HL-60 (cell line): ENCODE data around the gene PLEKHA8.

Source experiments
- DNase-seq, 2 experiments: peaks; one replicate each; pipeline ENCODE4 v3.0.0-alpha.2; 2010 to 2020; ENCODE audit warnings: low read depth in 1 of 2, low spot score in 1 of 2
- H3K27ac ChIP-seq: fragments of 250-450 bp; sonication (Bioruptor Pico); replicated peaks from 2 replicates; pipeline ENCODE4 v1.5.1; 2020; ENCODE audit warnings: mild to moderate bottlenecking, moderate library complexity
- H3K27me3 ChIP-seq: fragments of 250-450 bp; sonication (Bioruptor Pico); 2 replicates; pipeline ENCODE4 v1.5.1; 2021; ENCODE audit warnings: mild to moderate bottlenecking, moderate library complexity; ENCODE audit not compliant: insufficient read depth, poor library complexity, severe bottlenecking
- H3K4me3 ChIP-seq: replicated peaks from 2 replicates; pipeline ENCODE4 v1.5.1; 2011; ENCODE audit warnings: mild to moderate bottlenecking, control low read depth, low read length; ENCODE audit not compliant: insufficient read depth
- CTCF ChIP-seq: IDR thresholded peaks from one replicate; pipeline ENCODE4 v1.5.1; 2011; ENCODE audit warnings: low read length, control low read depth, inconsistent platforms; ENCODE audit not compliant: insufficient read depth
- GABPA ChIP-seq: IDR thresholded peaks from 2 replicates; pipeline ENCODE4 v1.6.1; 2012; ENCODE audit warnings: low read depth
- POLR2AphosphoS5 ChIP-seq: IDR thresholded peaks from 2 replicates; pipeline ENCODE4 v1.6.1; 2012; ENCODE audit warnings: low read depth
- REST ChIP-seq: IDR thresholded peaks from 2 replicates; pipeline ENCODE4 v1.6.1; 2012; ENCODE audit warnings: low read depth; ENCODE audit not compliant: insufficient replicate concordance
- SPI1 ChIP-seq: IDR thresholded peaks from 2 replicates; pipeline ENCODE4 v1.6.1; 2012; ENCODE audit warnings: low read depth, mild to moderate bottlenecking, borderline replicate concordance

PLEKHA8 gene

GRCh38 chr7:30005464-30005863 lies 22.7 kb upstream of the PLEKHA8 start:
- no peak for TF ChIP-seq REST
- TF ChIP-seq GABPA = no peak
- no peak for TF ChIP-seq CTCF
- no peak for TF ChIP-seq SPI1
- TF ChIP-seq POLR2AphosphoS5 = no peak
- no peak for DNase-seq
- no peaks in the 10 kb centered on the region for H3K27me3 ChIP-seq
- H3K4me3 ChIP-seq = no peak overlapping the region
- H3K27ac ChIP-seq = no peak overlapping the region

- no peaks in the 10 kb centered on the region for H3K27me3 ChIP-seq
- DNase-seq = no peak
- TF ChIP-seq SPI1 (no peak), REST (no peak), CTCF (no peak), POLR2AphosphoS5 (no peak), GABPA (no peak)
- H3K4me3 ChIP-seq = no peak overlapping the region
- no peak overlapping the region for H3K27ac ChIP-seq
Measured at GRCh38 chr7:30010021-30010420, 18.2 kb upstream of the PLEKHA8 start.

DNA sequence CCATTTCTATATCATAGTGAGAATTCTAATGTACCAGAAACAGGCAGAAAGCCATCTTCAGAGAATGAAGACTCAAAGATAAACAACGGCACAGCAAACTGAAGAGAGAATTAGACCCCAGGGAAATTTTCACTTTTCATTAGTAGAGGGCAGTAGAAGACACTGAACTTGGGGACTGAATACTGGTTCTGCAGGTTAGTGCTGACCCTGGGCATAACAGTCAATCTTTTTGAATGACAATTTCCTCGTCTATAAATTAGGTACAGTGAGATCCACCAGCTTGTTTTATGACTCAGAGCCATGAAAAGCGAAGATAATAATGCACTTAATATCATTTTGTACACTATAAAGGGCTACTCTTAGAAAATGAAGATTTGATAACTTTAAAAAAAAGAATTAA lies 15.5 kb upstream of the PLEKHA8 start:
- DNase-seq = no peak
- Histone ChIP-seq H3K27ac (no peak overlapping the region), H3K27me3 (no peaks in the 10 kb centered on the region), H3K4me3 (no peak overlapping the region)
- TF ChIP-seq GABPA = no peak
- TF ChIP-seq POLR2AphosphoS5 = no peak
- TF ChIP-seq SPI1 = no peak
- no peak for TF ChIP-seq CTCF
- TF ChIP-seq REST = no peak
